DOHH2 (cell line): ENCODE data around the gene LMO7.

ENCODE experiments used
- CTCF ChIP-seq: fragments of 200-600 bp; sonication (generic); IDR thresholded peaks from one replicate; pipeline ENCODE4 v1.5.1; 2014; ENCODE audit warnings: antibody characterized with exemption, mild to moderate bottlenecking, low read depth, low read length; ENCODE audit not compliant: poor library complexity, severe bottlenecking
- EZH2phosphoT487 ChIP-seq: fragments of 200-600 bp; sonication (generic); IDR thresholded peaks from 2 replicates; pipeline ENCODE4 v1.6.1; 2017; ENCODE audit warnings: borderline replicate concordance, mild to moderate bottlenecking, antibody characterized with exemption, low read length, moderate library complexity, mixed read lengths

DNA sequence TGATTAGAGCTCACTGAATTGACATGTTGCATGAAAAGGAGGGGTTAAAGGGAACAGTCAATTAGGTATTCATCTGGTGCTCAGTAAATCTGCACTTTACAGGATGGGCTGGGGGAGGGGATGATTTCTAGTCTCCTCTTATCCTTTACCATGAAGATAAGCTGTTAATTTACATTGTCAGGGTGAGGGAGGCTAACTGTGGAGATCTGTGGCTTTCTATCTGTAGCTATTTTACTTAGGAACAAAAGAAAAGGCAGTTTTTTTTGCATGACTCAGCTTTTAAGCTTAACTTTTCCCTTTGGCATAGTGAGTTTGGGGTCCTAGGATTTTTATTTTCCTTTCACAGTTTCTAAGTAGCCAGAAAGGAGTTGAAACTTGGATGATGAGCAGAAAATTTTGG is 253.3 kb downstream of the LMO7 start:
- no peak for TF ChIP-seq CTCF
- TF ChIP-seq EZH2phosphoT487 = no peak
